Loucy (cell line): ENCODE measurements around the gene AMACR.

Source experiments
- CTCF ChIP-seq: fragments of 200-600 bp; sonication (generic); conservative IDR thresholded peaks from 2 replicates; pipeline ENCODE4 v1.5.1; 2014; ENCODE audit warnings: mild to moderate bottlenecking, antibody characterized with exemption, low read length
- EZH2phosphoT487 ChIP-seq: fragments of 200-600 bp; IDR thresholded peaks from 2 replicates; pipeline ENCODE4 v1.6.1; 2018; ENCODE audit warnings: antibody characterized with exemption, mild to moderate bottlenecking, moderate library complexity, borderline replicate concordance

- no peak for TF ChIP-seq CTCF
- no peak for TF ChIP-seq EZH2phosphoT487
Measured at GRCh38 chr5:33966805-33967204, 41.0 kb downstream of the AMACR start.
